ENCODE results near the gene PTK7.

PTK7 gene

GRCh38 chr6:43181621-43181941, 105.5 kb downstream of the PTK7 start:
- DNase-seq, result no peak

DNA sequence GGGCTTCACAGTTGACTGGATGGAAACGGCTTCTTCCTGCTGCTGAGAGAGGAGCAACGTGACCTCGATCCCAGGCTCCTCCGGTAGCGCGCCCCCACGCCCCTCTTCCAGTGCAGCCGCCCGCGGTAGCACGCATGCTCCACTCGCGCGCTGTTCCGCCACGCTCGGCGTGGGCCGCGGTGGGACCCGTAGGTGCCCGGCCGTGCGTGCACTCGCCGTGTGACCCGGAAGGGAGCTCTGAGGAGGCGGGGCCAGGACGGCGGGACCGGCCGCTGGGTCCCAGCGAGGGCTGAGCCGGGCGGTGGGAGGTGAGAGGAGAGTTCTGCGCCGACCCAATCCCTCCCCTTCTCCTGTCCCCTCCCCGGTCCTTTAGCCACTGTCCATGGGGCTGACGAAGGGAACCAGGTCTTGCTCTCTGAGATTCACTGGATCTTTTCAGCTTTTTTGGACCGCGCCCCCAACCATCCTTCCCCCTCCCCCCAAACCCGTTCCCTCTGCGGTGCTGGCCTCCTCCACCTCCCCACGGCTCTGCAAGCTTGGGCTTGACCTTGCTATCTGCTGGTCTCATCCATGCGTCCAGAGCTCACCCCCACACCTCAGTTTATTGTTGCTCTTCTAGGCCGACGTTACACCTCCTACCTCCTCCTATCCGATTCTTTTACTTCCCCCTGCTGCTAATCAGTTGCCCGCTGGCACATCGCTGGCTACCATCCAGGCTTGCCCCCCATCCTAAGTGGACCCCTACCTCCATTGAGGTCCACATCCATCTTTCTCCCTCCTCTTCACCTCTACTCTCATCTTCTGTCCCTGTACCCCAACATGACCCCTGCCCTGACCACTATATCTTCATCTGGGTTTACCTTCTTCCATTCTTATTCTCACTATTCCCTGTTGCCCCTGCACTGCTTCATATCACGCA, 106.1 kb downstream of the PTK7 start, which contains the start of gene CUL9:
CUL9 (plus strand) TSS at position 255 of the 919 bp plus-strand sequence. CDS start 2,115 bp downstream, outside the sequence.
- DNase-seq, result peak; percentile 81

GRCh38 chr6:43183441-43183840, 107.3 kb downstream of the PTK7 start:
- no peak for DNase-seq

DNA sequence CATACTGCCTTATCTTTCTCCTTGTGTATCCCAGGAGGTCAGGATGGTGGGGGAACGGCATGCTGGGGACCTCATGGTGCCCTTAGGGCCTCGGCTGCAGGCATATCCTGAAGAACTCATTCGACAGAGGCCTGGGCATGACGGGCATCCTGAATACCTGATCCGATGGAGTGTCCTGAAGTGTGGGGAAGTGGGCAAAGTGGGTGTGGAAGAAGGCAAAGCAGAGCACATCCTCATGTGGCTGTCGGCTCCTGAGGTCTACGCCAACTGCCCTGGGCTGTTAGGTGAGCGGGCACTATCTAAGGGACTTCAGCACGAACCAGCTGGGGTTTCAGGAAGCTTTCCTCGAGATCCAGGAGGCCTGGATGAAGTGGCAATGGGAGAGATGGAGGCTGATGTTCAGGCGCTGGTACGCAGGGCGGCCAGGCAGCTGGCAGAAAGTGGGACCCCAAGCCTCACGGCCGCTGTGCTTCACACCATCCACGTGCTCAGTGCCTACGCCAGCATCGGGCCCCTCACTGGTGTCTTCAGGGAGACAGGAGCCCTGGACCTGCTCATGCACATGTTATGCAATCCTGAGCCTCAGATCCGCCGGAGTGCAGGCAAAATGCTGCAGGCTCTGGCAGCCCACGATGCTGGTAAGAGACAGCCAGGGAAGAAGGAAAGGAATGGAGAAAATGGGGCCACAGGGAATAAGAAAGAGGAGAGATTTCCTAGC, 108.3 kb downstream of the PTK7 start:
- DNase-seq, result no peak

DNA sequence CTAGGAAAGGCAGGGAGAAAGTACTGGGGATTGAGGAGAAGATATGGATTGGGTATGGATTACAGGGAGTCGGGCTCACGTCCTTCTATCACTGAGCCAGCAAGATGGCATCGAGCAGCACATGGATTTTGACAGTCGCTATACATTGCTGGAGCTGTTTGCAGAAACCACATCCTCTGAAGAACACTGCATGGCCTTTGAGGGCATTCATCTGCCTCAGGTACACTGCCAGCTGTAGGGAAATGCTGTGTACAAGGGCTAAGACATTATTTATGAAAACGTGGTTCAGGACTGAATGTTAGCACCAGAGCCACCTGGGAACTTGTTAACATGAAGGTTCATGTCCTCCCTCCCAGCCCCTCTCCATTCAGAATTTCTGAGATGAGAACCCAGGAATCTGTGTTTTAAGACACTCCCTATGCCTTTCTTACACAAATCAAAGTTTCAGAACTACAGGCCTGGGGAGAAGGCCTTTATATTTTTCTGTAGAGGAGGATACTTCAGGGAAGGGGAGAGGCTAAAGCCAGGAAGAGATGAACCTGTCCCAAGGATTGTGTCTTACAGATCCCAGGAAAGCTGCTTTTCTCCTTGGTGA, 109.4 kb downstream of the PTK7 start:
- no peak for DNase-seq

DNA sequence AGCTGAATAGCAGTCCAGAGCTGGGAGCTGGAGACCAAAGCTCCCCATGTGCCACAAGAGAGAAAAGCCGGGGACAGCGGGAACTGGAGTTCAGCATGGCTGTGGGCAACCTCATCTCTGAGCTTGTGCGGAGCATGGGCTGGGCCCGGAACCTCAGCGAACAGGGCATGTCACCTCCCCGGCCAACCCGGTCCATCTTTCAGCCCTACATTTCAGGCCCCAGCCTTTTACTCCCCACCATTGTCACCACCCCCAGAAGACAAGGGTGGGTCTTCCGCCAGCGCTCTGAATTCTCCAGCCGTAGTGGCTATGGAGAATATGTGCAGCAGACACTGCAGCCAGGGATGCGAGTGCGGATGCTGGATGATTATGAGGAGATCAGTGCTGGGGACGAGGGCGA, 109.9 kb downstream of the PTK7 start:
- DNase-seq, result no peak

GRCh38 chr6:43186706-43187105, 110.6 kb downstream of the PTK7 start:
- no peak for DNase-seq

GRCh38 chr6:43187821-43188220, 111.7 kb downstream of the PTK7 start:
- no peak for DNase-seq

GRCh38 chr6:43188426-43188825, 112.3 kb downstream of the PTK7 start:
- no peak for DNase-seq

GRCh38 chr6:43189776-43190304, 113.7 kb downstream of the PTK7 start:
- DNase-seq, result no peak

DNA sequence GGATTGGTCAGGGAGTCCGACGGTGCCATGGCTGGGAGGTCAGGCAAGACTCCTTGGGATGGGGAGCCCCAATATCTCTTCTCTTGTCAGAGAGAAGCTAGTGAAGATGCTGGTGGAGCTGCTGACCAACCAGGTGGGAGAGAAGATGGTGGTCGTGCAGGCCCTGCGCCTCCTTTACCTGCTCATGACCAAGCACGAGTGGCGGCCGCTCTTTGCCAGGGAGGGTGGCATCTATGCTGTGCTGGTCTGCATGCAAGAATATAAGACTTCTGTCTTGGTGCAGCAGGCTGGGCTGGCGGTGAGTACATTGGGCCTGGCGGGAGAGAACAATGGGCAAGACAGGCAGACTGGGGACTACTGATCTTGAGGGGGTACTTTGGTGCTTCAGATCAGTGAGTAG, 116.8 kb downstream of the PTK7 start:
- no peak for DNase-seq

GRCh38 chr6:43193929-43194328, 117.8 kb downstream of the PTK7 start:
- DNase-seq, result no peak

GRCh38 chr6:43196337-43196736, 120.2 kb downstream of the PTK7 start:
- no peak for DNase-seq

DNA sequence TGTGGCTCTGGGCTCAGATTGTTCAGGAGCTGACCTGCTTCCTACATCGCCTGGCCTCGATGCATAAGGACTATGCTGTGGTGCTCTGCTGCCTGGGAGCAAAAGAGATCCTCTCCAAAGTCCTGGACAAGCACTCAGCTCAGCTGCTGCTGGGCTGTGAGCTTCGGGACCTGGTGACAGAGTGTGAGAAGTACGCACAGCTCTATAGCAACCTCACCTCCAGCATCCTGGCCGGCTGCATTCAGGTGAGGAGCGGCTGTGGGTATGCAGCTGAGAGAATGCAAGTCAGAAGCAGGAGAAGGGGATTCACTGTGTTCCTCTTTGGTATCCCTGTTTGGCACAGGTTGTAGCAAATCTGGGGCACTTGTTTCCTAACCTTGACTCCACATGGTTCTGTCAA, 123.8 kb downstream of the PTK7 start:
- no peak for DNase-seq

DNA sequence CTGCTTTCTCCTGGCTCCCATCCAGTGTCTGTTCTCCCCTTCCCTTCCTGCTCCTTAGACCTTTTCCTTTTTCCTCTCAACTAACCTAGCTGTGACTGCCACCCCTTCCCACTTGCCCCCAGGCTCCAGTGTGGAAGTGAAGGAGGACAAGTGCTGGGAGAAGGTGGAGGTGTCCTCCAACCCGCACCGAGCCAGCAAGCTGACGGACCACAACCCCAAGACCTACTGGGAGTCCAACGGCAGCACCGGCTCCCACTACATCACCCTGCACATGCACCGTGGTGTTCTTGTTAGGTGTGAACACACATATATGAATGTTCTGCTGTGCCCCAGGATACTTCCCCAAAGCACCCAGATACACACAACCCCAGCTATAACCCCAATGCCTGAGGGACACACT, 124.4 kb downstream of the PTK7 start:
- no peak for DNase-seq

GRCh38 chr6:43202451-43202850, 126.3 kb downstream of the PTK7 start:
- no peak for DNase-seq

GRCh38 chr6:43203029-43203717, 127.1 kb downstream of the PTK7 start:
- DNase-seq, result no peak

DNA sequence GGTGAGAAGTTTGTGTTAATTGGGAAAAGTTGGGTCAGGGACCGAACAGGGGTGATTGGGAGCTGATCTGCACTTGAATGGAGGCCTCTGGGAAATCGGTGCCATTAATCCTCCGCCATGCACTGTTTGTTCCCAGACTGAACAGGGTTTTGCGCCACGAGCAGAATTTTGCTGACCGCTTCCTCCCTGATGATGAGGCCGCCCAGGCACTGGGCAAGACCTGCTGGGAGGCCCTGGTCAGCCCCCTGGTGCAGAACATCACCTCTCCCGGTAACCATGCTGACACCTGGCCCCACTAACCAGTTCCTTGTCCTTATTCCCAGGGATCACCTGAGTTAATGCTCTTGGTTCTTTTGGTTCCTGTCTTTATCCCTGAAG, 127.6 kb downstream of the PTK7 start:
- no peak for DNase-seq

DNA sequence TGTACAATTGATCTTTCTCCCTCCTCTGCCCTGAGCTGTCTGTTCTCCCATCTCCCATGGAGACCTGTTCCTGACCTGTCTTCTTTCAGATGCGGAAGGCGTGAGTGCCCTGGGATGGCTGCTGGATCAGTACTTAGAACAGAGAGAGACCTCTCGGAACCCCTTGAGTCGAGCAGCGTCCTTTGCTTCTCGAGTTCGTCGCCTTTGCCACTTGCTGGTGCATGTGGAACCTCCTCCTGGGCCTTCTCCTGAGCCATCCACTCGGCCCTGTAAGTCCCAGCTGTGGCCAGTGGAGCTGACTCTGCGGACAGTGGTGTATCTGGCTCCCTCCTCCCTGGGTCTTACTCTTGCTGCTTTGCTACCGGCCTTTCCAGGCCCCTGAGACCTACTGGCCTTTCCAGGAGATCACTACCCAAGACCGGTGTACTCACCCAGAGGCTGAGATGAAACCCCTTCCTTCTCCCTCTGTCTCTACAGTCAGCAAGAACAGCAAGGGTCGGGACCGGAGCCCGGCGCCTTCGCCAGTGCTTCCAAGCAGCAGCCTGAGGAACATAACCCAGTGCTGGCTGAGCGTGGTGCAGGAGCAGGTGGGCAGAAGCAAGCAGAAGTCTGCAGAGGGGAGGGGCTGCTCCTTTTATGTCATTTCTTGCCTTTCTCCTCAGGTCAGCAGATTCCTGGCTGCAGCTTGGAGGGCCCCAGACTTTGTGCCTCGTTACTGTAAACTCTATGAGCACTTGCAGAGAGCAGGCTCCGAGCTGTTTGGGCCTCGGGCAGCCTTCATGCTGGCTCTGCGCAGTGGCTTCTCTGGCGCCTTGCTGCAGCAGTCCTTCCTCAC, 128.4 kb downstream of the PTK7 start:
- no peak for DNase-seq

GRCh38 chr6:43205849-43206248, 129.7 kb downstream of the PTK7 start:
- DNase-seq, result no peak

- no peak for DNase-seq
Measured at GRCh38 chr6:43207286-43207685, 131.2 kb downstream of the PTK7 start.

Measured in activated CD8-positive, alpha-beta memory T cell treated with anti-CD3 and anti-CD28 coated beads, Interleukin-2, amount 50 U/mL, for 4 hours (primary cell).